Measurements from ENCODE around the gene GSK3B.

GRCh38 chr3:120052225-120052624, 42.0 kb downstream of the GSK3B start:
- TF ChIP-seq CTCF (IDR thresholded peaks at IDR 0.05; ENCODE audit: borderline replicate concordance, extremely low read depth, low read length, poor library complexity, severe bottlenecking) (no peak), EZH2 (IDR thresholded peaks at IDR 0.05; ENCODE audit: borderline replicate concordance, low read depth, low read length, severe bottlenecking) (no peak)

Measured in DND-41 (cell line).